ENCODE results near the gene SSBP3.

SSBP3 gene

GRCh38 chr1:54335011-54335754 lies 71.0 kb downstream of the SSBP3 start:
- H3K27me3 ChIP-seq (ENCODE audit: low read length): no peaks in the 10 kb centered on the region
- no peak overlapping the region for H3K4me3 ChIP-seq (ENCODE audit: insufficient read depth, low read length, poor library complexity, severe bottlenecking)
- H3F3A ChIP-seq (ENCODE audit: insufficient read depth): no peaks in the 10 kb centered on the region
- H2AFZ ChIP-seq (ENCODE audit: low read depth, low read length, severe bottlenecking): no peak overlapping the region
- H4K20me1 ChIP-seq (ENCODE audit: low read depth, low read length): no peaks in the 10 kb centered on the region
- no peaks in the 10 kb centered on the region for H3K9me2 ChIP-seq (replicated peaks; ENCODE audit: insufficient read depth, low read length)
- H3K27ac ChIP-seq (ENCODE audit: low read depth, low read length): no peak overlapping the region
- H3K9ac ChIP-seq (ENCODE audit: low read length): no peak overlapping the region
- TF ChIP-seq CTCF (IDR thresholded peaks at IDR 0.05; ENCODE audit: insufficient read depth, low read length, poor library complexity, severe bottlenecking): no peak
- no peak for TF ChIP-seq EZH2phosphoT487 (conservative IDR thresholded peaks at IDR 0.05; ENCODE audit: low read length)
- H3K9me3 ChIP-seq (ENCODE audit: insufficient read depth, low read length): no peaks in the 10 kb centered on the region
- H3K79me2 ChIP-seq (ENCODE audit: insufficient read depth, low read length): no peaks in the 10 kb centered on the region
- no peak overlapping the region for H3K4me2 ChIP-seq (ENCODE audit: low read depth, low read length, poor library complexity, severe bottlenecking)
- H3K36me3 ChIP-seq (ENCODE audit: low read length): no peaks in the 10 kb centered on the region

GRCh38 chr1:54332781-54333585 lies 73.2 kb downstream of the SSBP3 start:
- Histone ChIP-seq H3K27ac (ENCODE audit: low read depth, low read length) (no peak overlapping the region), H3K9me2 (replicated peaks; ENCODE audit: insufficient read depth, low read length) (no peaks in the 10 kb centered on the region), H3F3A (ENCODE audit: insufficient read depth) (no peaks in the 10 kb centered on the region), H3K79me2 (ENCODE audit: insufficient read depth, low read length) (no peaks in the 10 kb centered on the region), H4K20me1 (ENCODE audit: low read depth, low read length) (no peaks in the 10 kb centered on the region), H3K27me3 (ENCODE audit: low read length) (no peaks in the 10 kb centered on the region), H3K36me3 (ENCODE audit: low read length) (no peaks in the 10 kb centered on the region), H3K4me3 (ENCODE audit: insufficient read depth, low read length, poor library complexity, severe bottlenecking) (no peak overlapping the region), H3K4me2 (ENCODE audit: low read depth, low read length, poor library complexity, severe bottlenecking) (no peak overlapping the region), H3K9me3 (ENCODE audit: insufficient read depth, low read length) (no peaks in the 10 kb centered on the region), H3K9ac (ENCODE audit: low read length) (no peak overlapping the region), H2AFZ (ENCODE audit: low read depth, low read length, severe bottlenecking) (no peak overlapping the region)
- TF ChIP-seq CTCF (IDR thresholded peaks at IDR 0.05; ENCODE audit: insufficient read depth, low read length, poor library complexity, severe bottlenecking) (no peak), EZH2phosphoT487 (conservative IDR thresholded peaks at IDR 0.05; ENCODE audit: low read length) (no peak)

- Histone ChIP-seq H3K9ac (ENCODE audit: low read length) (no peak overlapping the region), H3K9me2 (replicated peaks; ENCODE audit: insufficient read depth, low read length) (no peaks in the 10 kb centered on the region), H3F3A (ENCODE audit: insufficient read depth) (no peaks in the 10 kb centered on the region), H3K27me3 (ENCODE audit: low read length) (no peaks in the 10 kb centered on the region), H3K27ac (ENCODE audit: low read depth, low read length) (no peak overlapping the region), H3K79me2 (ENCODE audit: insufficient read depth, low read length) (no peaks in the 10 kb centered on the region), H4K20me1 (ENCODE audit: low read depth, low read length) (no peaks in the 10 kb centered on the region), H2AFZ (ENCODE audit: low read depth, low read length, severe bottlenecking) (no peak overlapping the region), H3K9me3 (ENCODE audit: insufficient read depth, low read length) (no peaks in the 10 kb centered on the region), H3K4me2 (ENCODE audit: low read depth, low read length, poor library complexity, severe bottlenecking) (no peak overlapping the region), H3K36me3 (ENCODE audit: low read length) (no peaks in the 10 kb centered on the region), H3K4me3 (ENCODE audit: insufficient read depth, low read length, poor library complexity, severe bottlenecking) (no peak overlapping the region)
- TF ChIP-seq CTCF (IDR thresholded peaks at IDR 0.05; ENCODE audit: insufficient read depth, low read length, poor library complexity, severe bottlenecking): no peak
- TF ChIP-seq EZH2phosphoT487 (conservative IDR thresholded peaks at IDR 0.05; ENCODE audit: low read length): no peak
These were observed 74.2 kb downstream of the SSBP3 start for GRCh38 chr1:54331843-54332463.
